Mononuclear cell (primary cell): ENCODE results near the gene PEX14. TPM values are rescaled to one million over a fixed set of nuclear protein-coding genes. Genes with fewer than 3 reads are reported as not detected.

Source experiments
- total RNA-seq: library from RNA; depleted of rRNA; stranded (reverse); fragments of >200 nt; gene quantifications from one replicate; pipeline ENCODE4 v1.2.3, GENCODE V29; 2012

Gene PEX14
- total RNA-seq, 1 donor, result 7.1 TPM

Other genes starting within 250 kb of the PEX14 start
- gene PGD, start 75.9 kb upstream of the PEX14 start, total RNA-seq, result 67.1 TPM
- gene CENPS, start 44.5 kb upstream of the PEX14 start, total RNA-seq, result 1.8 TPM
- gene CORT, start 24.9 kb upstream of the PEX14 start, total RNA-seq, result 0.10 TPM
- gene DFFA, start 2.4 kb upstream of the PEX14 start, total RNA-seq, result 8.2 TPM